ENCODE data around the gene KCNMA1. TPM values are rescaled to one million over a fixed set of nuclear protein-coding genes. Genes with fewer than 3 reads are reported as not detected.

Gene KCNMA1
- total RNA-seq, 1 donor from 2014 or later, result 0.21 TPM

- Mint-ChIP-seq H3K4me1 (ENCODE audit: low read depth) (no peaks in the 10 kb centered on the region), H3K36me3 (ENCODE audit: low read depth) (no peaks in the 10 kb centered on the region), H3K9me3 (no peaks in the 10 kb centered on the region), H3K4me3 (ENCODE audit: low read depth) (no peak overlapping the region), H3K27me3 (ENCODE audit: low read depth) (peaks cover 5% of the 10 kb centered on the region), H3K27ac (no peak overlapping the region)
- no peak for DNase-seq (ENCODE audit: low spot score)
- intact Hi-C loops (cut with micrococcal nuclease), result no loop called here
These were observed 144.3 kb downstream of the KCNMA1 start for GRCh38 chr10:77493239-77493806.

- Mint-ChIP-seq H3K36me3 (ENCODE audit: low read depth) (no peaks in the 10 kb centered on the region), H3K4me1 (ENCODE audit: low read depth) (no peaks in the 10 kb centered on the region), H3K27me3 (ENCODE audit: low read depth) (no peaks in the 10 kb centered on the region), H3K9me3 (no peaks in the 10 kb centered on the region), H3K27ac (no peak overlapping the region), H3K4me3 (ENCODE audit: low read depth) (no peak overlapping the region)
- intact Hi-C loops (cut with micrococcal nuclease), result no loop called here
- no peak for DNase-seq (ENCODE audit: low spot score)
These were observed 145.1 kb downstream of the KCNMA1 start for GRCh38 chr10:77492368-77492994.

DNA sequence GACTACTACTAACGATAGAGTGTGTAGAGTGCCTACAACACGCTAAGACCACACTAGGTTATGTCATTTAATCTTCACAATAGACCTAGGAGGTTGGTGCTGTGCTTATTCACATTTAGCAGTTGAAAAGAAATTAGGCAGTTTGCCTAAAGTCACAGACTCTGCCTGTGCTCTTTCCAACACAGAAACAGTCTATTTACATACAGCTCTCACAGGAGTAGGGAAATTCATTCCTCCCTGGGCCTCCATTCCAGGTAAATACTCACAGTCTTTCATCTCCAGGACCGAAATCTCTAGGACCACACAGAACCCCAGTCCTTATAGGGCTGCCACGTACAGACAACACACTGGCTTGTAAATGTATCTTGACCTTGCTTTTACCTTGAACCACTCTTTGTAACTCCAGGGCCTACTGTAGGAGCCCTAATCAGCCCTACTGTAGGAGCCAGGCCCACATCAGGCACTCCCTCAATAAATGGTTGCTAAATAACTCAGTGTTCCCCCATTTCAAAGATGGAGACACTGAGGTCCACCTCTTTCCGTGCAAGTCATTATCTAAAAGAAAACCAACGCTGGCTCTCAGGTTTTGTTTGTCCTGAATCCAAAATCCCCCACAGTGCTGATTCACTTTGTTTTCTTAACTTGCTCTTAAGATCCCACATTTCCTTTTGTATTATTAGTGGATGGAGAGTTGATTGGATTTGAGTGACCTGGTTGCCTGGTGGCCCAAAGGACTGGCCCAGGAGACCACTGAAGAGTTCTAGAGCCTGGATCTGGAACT, 146.9 kb downstream of the KCNMA1 start:
- H3K4me3 Mint-ChIP-seq (ENCODE audit: low read depth), result no peak overlapping the region
- H3K27ac Mint-ChIP-seq, result no peak overlapping the region
- H3K27me3 Mint-ChIP-seq (ENCODE audit: low read depth), result no peaks in the 10 kb centered on the region
- no peaks in the 10 kb centered on the region for H3K9me3 Mint-ChIP-seq
- H3K4me1 Mint-ChIP-seq (ENCODE audit: low read depth), result no peaks in the 10 kb centered on the region
- no peaks in the 10 kb centered on the region for H3K36me3 Mint-ChIP-seq (ENCODE audit: low read depth)
- DNase-seq (ENCODE audit: low spot score), result no peak
- intact Hi-C loops (cut with micrococcal nuclease), result no loop called here

GRCh38 chr10:77486517-77486916, 151.1 kb downstream of the KCNMA1 start:
- Mint-ChIP-seq H3K36me3 (ENCODE audit: low read depth) (no peaks in the 10 kb centered on the region), H3K27me3 (ENCODE audit: low read depth) (peaks cover 2% of the 10 kb centered on the region), H3K4me1 (ENCODE audit: low read depth) (no peaks in the 10 kb centered on the region), H3K4me3 (ENCODE audit: low read depth) (no peak overlapping the region), H3K9me3 (no peaks in the 10 kb centered on the region), H3K27ac (no peak overlapping the region)
- intact Hi-C loops (cut with micrococcal nuclease), result no loop called here
- DNase-seq (ENCODE audit: low spot score), result no peak

DNA sequence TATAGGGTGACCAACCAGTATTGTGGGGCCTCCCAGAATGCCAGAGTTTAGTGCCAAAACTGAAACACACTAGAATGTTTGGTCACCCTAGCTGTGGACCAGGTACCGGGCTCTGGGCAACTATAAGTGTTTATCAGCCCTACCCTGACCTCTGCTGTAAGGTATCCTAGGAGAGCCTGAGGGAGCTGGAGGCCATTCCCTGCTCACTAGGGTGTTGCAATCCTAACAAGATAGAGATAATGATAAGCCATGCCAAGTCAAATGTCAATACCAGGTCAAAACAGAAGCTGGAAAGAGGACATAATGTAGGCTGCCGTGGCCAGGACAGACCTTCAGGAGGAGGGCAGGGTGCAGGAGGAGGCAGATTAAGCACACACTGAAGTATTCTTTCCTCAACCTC, 151.8 kb downstream of the KCNMA1 start:
- no peak for DNase-seq (ENCODE audit: low spot score)
- no peak overlapping the region for H3K4me3 Mint-ChIP-seq (ENCODE audit: low read depth)
- H3K4me1 Mint-ChIP-seq (ENCODE audit: low read depth), result no peaks in the 10 kb centered on the region
- intact Hi-C loops (cut with micrococcal nuclease), result no loop called here
- H3K27ac Mint-ChIP-seq, result no peak overlapping the region
- H3K36me3 Mint-ChIP-seq (ENCODE audit: low read depth), result no peaks in the 10 kb centered on the region
- H3K27me3 Mint-ChIP-seq (ENCODE audit: low read depth), result peaks cover 2% of the 10 kb centered on the region
- no peaks in the 10 kb centered on the region for H3K9me3 Mint-ChIP-seq

DNA sequence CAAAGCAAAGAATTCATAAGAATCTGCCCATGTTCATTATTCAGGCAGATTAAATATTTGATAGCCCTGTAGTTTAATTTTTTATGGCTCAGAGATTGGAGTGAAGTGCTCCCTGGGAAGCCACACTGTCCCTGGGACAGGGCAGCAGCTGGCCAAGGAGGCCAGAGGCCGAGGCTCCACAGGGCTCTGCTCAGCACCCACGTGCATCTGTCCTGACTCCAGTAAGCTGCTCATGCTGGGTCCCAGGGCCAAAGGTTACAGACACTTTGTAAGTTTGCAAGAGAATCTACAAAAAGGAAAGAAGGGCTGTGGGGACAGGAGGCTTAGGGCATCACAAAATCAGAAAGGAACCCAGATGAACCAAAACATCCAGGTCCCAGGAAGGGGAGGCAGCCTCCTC, 155.5 kb downstream of the KCNMA1 start:
- Mint-ChIP-seq H3K4me3 (ENCODE audit: low read depth) (no peak overlapping the region), H3K36me3 (ENCODE audit: low read depth) (no peaks in the 10 kb centered on the region), H3K9me3 (no peaks in the 10 kb centered on the region), H3K4me1 (ENCODE audit: low read depth) (no peaks in the 10 kb centered on the region), H3K27ac (no peak overlapping the region), H3K27me3 (ENCODE audit: low read depth) (peaks cover 2% of the 10 kb centered on the region)
- DNase-seq (ENCODE audit: low spot score), result no peak
- intact Hi-C loops (cut with micrococcal nuclease), result no loop called here

GRCh38 chr10:77479586-77479985, 158.0 kb downstream of the KCNMA1 start:
- Mint-ChIP-seq H3K4me3 (ENCODE audit: low read depth) (no peak overlapping the region), H3K27me3 (ENCODE audit: low read depth) (peaks cover 2% of the 10 kb centered on the region), H3K9me3 (no peaks in the 10 kb centered on the region), H3K36me3 (ENCODE audit: low read depth) (no peaks in the 10 kb centered on the region), H3K4me1 (ENCODE audit: low read depth) (no peaks in the 10 kb centered on the region), H3K27ac (no peak overlapping the region)
- intact Hi-C loops (cut with micrococcal nuclease), result no loop called here
- DNase-seq (ENCODE audit: low spot score), result no peak

GRCh38 chr10:77478962-77479359, 158.6 kb downstream of the KCNMA1 start:
- DNase-seq (ENCODE audit: low spot score), result no peak
- no peaks in the 10 kb centered on the region for H3K36me3 Mint-ChIP-seq (ENCODE audit: low read depth)
- H3K4me1 Mint-ChIP-seq (ENCODE audit: low read depth), result no peaks in the 10 kb centered on the region
- no peak overlapping the region for H3K27ac Mint-ChIP-seq
- intact Hi-C loops (cut with micrococcal nuclease), result no loop called here
- peaks cover 2% of the 10 kb centered on the region for H3K27me3 Mint-ChIP-seq (ENCODE audit: low read depth)
- no peak overlapping the region for H3K4me3 Mint-ChIP-seq (ENCODE audit: low read depth)
- H3K9me3 Mint-ChIP-seq, result no peaks in the 10 kb centered on the region

GRCh38 chr10:77478247-77478961, 159.2 kb downstream of the KCNMA1 start:
- Mint-ChIP-seq H3K27ac (no peak overlapping the region), H3K4me3 (ENCODE audit: low read depth) (no peak overlapping the region), H3K36me3 (ENCODE audit: low read depth) (no peaks in the 10 kb centered on the region), H3K27me3 (ENCODE audit: low read depth) (peaks cover 2% of the 10 kb centered on the region), H3K9me3 (no peaks in the 10 kb centered on the region), H3K4me1 (ENCODE audit: low read depth) (no peaks in the 10 kb centered on the region)
- intact Hi-C loops (cut with micrococcal nuclease), result no loop called here
- DNase-seq (ENCODE audit: low spot score), result no peak

DNA sequence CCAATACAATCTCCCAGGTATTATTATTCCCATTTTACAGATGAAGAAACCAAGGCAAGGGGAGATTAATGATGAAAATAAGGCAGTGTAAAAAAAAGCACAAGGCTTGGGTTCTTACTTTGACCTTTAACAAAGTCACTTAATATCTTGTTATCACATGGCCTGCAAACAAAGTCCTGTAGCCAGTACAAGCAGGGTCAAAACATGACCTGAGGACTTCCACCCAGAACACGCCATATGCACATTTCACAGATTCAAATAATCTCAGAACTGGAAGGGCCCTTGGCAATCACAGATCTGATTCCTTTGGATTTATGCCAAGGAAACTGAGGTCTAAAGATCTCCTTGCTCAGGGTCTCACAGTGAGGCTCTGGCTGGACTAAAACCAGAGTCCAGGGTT, 162.1 kb downstream of the KCNMA1 start:
- Mint-ChIP-seq H3K36me3 (ENCODE audit: low read depth) (no peaks in the 10 kb centered on the region), H3K27me3 (ENCODE audit: low read depth) (peaks cover 2% of the 10 kb centered on the region), H3K4me3 (ENCODE audit: low read depth) (no peak overlapping the region), H3K9me3 (no peaks in the 10 kb centered on the region), H3K27ac (no peak overlapping the region), H3K4me1 (ENCODE audit: low read depth) (no peaks in the 10 kb centered on the region)
- no peak for DNase-seq (ENCODE audit: low spot score)
- intact Hi-C loops (cut with micrococcal nuclease), result no loop called here

- DNase-seq (ENCODE audit: low spot score), result no peak
- H3K27ac Mint-ChIP-seq, result no peak overlapping the region
- no peaks in the 10 kb centered on the region for H3K36me3 Mint-ChIP-seq (ENCODE audit: low read depth)
These were observed 162.7 kb downstream of the KCNMA1 start for GRCh38 chr10:77474939-77475338.

GRCh38 chr10:77474386-77474785, 163.2 kb downstream of the KCNMA1 start:
- Mint-ChIP-seq H3K4me1 (ENCODE audit: low read depth) (no peaks in the 10 kb centered on the region), H3K9me3 (no peaks in the 10 kb centered on the region), H3K27me3 (ENCODE audit: low read depth) (peaks cover 2% of the 10 kb centered on the region), H3K4me3 (ENCODE audit: low read depth) (no peak overlapping the region), H3K36me3 (ENCODE audit: low read depth) (no peaks in the 10 kb centered on the region), H3K27ac (no peak overlapping the region)
- no peak for DNase-seq (ENCODE audit: low spot score)
- intact Hi-C loops (cut with micrococcal nuclease), result no loop called here

More at GRCh38 chr10:77474939-77475338, 162.7 kb downstream of the KCNMA1 start:
- Mint-ChIP-seq H3K4me3 (ENCODE audit: low read depth) (no peak overlapping the region), H3K9me3 (no peaks in the 10 kb centered on the region), H3K27me3 (ENCODE audit: low read depth) (peaks cover 2% of the 10 kb centered on the region), H3K4me1 (ENCODE audit: low read depth) (no peaks in the 10 kb centered on the region)
- intact Hi-C loops (cut with micrococcal nuclease), result no loop called here

DNA sequence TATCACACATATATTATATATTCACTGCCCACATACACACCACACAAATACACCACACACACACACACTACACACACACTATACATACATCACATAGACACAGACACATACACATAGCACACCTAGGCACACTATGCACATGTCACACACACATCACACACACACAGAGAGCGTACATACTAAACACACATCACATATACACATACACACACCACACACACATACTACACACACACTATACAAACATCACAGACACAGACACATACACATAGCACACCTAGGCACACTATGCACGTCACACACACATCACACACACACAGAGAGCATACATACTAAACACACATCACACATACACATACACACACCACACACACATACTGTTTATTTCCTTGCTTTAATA, 165.5 kb downstream of the KCNMA1 start:
- Mint-ChIP-seq H3K36me3 (ENCODE audit: low read depth) (no peaks in the 10 kb centered on the region), H3K27ac (no peak overlapping the region), H3K27me3 (ENCODE audit: low read depth) (peaks cover 2% of the 10 kb centered on the region), H3K4me1 (ENCODE audit: low read depth) (no peaks in the 10 kb centered on the region), H3K9me3 (no peaks in the 10 kb centered on the region), H3K4me3 (ENCODE audit: low read depth) (no peak overlapping the region)
- intact Hi-C loops (cut with micrococcal nuclease), result no loop called here
- DNase-seq (ENCODE audit: low spot score), result no peak

Measured in activated T-helper 2 cell treated with anti-CD3 and anti-CD28 coated beads, Interferon-gamma antibody, Interleukin-2, Interleukin-4, amounts not matched to agents 10 μg/mL and 5 μg/mL and 100 μg/mL, durations not matched to agents 14 hours and 24 hours and 36 hours (primary cell).